Measurements from ENCODE around the gene DYSF.
A peak's percentile ranks its signal among the peaks of the same experiment; 100 is the strongest.
"Not testable (repeated sequence)": the region's sequence is repeated elsewhere in the genome, so short reads cannot be mapped to it uniquely, and the experiment has no call there.

DYSF gene

DNA sequence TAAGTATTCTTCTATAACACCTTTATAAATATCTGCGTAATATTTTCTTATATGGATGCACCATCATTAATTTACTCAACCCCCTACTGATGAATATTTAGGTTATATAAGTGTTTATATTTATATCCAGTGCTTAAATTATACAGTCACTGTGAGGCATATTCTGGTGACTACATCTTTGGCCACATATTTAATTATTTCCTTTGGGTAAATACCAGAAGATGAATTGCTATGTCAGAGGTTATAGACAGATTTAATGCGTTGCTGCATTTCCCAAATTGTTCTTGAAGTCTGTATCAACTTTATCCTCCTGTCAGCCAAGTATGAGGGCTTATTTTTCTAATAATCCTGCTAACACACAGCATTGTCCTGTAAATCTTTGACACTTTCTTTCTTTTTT, 18.7 kb downstream of the DYSF start:
- DNase-seq (ENCODE audit: low spot score) = no peak

- no peak for DNase-seq (ENCODE audit: low spot score)
These were observed 20.1 kb downstream of the DYSF start for GRCh38 chr2:71473346-71474031.

DNA sequence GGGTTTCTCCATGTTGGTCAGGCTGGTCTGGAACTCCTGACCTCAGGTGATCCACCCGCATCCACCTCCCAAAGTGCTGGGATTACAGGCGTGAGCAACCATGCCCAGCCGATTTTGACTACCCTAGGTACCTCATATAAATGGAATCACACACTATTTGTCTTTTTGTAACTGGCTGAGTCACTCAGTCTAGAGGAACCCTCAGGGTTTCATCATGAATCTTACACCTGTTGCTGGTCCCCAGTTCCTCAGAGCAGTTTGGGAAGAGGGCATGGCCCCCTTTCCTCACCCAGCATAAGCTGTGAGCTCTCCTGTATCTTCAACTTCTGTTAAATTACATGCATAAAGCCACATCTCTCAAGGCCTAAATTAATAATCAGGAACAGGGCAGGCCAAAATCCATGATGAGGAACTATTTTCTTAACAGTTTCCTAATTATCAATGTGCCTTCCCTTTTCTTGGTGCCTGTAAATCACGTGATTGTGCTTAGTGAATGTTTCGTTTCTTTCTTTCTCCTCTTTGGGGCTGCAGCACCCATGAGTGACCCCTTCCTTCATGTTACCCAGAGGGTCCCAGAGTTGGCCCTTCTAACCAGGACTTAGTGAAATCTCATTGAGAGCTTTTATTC, 20.9 kb downstream of the DYSF start:
- DNase-seq (ENCODE audit: low spot score) = no peak

GRCh38 chr2:71474744-71475397, 21.5 kb downstream of the DYSF start:
- peak; percentile 91 for DNase-seq (ENCODE audit: low spot score)

GRCh38 chr2:71476495-71476894, 23.1 kb downstream of the DYSF start:
- no peak for DNase-seq (ENCODE audit: low spot score)

- no peak for DNase-seq (ENCODE audit: low spot score)
These were observed 23.9 kb downstream of the DYSF start for GRCh38 chr2:71477231-71477691.

DNA sequence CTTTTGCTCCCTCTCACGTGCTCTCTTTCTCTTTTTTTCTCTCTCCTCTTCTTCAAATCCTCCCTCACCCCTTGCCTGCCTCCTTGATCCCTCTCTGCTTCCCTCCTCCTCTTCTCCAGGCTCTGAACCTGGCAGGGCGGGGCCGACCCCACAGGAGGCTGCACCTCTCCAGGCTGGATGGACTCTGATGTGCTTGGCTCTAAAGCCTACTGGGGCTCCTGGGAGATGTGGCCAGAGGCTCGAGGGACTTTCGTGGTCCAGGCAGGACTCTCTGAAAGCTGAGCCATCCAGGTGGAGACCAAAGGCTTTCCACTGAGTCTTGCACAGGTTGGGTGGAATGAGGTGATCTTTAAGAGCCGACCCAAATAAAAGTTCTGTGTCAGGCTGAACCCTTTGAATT, 25.4 kb downstream of the DYSF start:
- DNase-seq (ENCODE audit: low spot score) = no peak

DNA sequence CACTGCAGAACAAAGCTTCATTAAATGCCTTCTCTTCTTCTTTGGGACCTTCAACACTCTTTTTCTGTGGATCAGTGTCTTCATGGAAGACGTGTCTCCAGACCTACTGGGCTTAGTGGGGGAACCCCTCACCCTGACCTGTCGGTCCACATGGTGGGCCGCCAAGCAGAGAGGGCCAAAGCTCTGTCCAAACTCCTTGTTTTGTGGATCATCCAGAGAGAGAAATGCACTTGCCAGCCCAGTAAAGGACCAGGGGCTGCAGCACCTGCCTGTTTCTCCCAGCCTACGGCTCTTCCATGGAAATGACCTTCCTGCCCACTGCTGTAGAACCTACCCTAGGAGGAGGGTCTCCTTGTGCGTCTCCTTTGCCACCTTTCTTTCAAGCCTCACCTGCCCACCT, 25.9 kb downstream of the DYSF start:
- no peak for DNase-seq (ENCODE audit: low spot score)

DNA sequence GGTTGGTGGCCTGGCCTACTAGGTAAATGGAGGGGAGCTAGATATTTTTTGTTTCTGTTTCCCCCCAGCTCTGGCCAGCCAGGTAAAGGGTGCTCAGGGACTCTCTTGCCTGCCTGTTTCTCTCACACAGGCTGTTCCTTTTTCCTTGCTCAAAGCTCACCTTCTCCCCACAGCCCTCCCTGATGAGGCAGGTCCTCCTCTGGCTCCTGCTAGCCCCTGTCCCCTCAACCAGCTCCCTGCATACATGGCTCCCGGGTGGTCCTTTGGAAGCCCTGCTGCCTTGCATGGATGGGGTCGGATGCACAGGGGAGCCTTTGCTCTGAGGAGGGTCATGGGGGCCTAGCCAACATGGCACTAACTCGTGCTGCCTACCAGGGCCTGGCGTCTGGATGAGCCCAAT, 27.8 kb downstream of the DYSF start:
- DNase-seq (ENCODE audit: low spot score) = no peak

DNA sequence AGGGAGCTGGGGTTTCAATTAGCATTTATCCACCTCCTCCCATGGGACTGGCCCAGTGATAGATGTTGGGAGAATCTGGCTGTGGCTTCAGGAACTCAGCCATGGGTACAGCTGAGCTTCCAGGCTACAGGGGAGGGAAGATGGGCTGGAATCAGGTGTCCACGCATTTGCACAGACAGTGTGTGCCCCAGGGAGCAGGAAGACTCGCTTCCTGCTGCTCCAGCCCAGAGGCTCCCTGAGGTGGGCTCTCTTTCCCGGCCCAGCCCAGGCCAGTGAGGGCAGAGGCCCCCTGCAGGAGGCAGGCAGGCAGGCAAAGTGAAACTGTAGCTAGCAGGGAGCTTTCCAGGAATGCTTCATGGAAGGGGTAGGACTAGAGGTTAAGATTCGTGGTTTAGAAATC, 28.7 kb downstream of the DYSF start:
- DNase-seq (ENCODE audit: low spot score) = no peak

GRCh38 chr2:71483246-71483645, 29.9 kb downstream of the DYSF start:
- no peak for DNase-seq (ENCODE audit: low spot score)

- no peak for DNase-seq (ENCODE audit: low spot score)
These were observed 31.0 kb downstream of the DYSF start for GRCh38 chr2:71484354-71484753.

DNA sequence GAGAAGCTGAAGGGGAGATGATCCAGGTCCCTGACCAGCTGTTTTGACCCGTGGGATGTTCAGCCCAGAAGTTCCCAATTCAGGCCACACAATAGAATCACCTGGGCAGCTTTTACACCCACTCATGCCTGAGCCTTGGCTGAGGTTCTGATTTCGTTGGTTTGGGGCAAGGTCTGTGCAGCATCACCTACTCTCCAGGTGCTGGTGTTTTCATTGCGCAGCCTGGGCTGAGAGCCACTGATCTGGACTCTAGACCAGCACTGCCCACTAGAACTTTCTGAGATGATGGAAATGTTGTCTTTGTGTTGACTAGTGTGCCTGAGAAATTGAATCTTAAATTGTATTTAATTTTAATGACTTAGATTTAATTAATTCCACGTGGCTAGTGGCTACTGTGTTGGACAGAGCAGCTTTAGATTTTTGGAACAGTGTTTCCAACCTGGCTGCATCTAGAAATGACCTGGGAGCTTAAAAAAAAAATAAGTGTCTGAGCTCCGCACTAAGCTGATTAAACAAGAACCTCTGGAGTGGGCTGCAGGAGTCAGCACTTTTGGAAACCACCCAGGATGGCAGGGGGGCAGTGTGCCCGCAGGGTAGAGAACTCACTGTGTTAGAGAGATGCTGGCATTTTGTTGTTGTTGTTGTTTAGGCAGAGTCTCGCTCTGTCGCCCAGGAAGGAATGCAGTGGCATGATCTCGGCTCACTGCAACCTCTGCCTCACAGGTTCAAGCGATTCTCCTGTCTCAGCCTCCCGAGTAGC, 33.7 kb downstream of the DYSF start:
- no peak for DNase-seq (ENCODE audit: low spot score)

DNA sequence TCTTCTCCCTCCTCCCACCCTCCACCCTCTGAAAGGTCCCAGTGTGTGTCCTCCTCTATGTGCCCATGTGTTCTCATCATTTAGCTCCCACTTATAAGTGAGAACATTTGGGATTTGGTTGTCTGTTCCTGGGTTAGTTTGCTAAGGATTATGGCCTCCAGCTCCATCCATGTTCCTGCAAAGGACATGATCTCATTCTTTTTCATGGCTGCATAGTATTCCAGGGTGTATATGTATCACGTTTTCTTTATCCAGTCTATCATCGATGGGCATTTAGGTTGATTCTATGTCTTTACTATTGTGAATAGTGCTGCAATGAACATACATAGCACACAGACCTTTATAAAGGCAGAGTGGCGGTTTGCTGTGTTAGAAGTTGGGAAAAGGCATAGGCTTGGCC, 38.2 kb downstream of the DYSF start:
- not testable (repeated sequence) for DNase-seq (ENCODE audit: low spot score)

DNA sequence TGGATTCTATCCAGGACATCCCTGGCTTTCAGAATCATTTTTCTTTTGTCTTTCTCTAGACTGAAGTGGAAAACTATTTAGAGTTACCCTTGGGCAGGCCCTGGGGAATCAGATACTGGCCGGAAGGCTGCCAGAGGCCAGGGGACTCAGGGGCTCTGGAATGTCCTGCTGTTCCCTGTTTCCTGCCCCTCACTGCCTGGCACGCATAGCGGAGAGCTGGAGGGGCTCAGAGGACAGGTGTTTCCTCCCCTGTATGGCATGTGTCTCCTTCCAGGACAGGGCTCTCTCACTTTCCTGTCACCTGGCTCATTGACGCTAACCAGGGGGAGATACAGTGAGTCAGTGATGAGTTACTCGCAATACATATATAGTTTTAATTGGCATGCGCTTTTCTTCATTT, 38.8 kb downstream of the DYSF start:
- DNase-seq (ENCODE audit: low spot score) = peak; percentile 100

- no peak for DNase-seq (ENCODE audit: low spot score)
These were observed 40.7 kb downstream of the DYSF start for GRCh38 chr2:71494091-71494490.

- no peak for DNase-seq (ENCODE audit: low spot score)
These were observed 41.3 kb downstream of the DYSF start for GRCh38 chr2:71494523-71495155.

- no peak for DNase-seq (ENCODE audit: low spot score)
These were observed 42.9 kb downstream of the DYSF start for GRCh38 chr2:71496156-71496770.

GRCh38 chr2:71498261-71498701, 44.9 kb downstream of the DYSF start:
- peak; percentile 82 for DNase-seq (ENCODE audit: low spot score)

DNA sequence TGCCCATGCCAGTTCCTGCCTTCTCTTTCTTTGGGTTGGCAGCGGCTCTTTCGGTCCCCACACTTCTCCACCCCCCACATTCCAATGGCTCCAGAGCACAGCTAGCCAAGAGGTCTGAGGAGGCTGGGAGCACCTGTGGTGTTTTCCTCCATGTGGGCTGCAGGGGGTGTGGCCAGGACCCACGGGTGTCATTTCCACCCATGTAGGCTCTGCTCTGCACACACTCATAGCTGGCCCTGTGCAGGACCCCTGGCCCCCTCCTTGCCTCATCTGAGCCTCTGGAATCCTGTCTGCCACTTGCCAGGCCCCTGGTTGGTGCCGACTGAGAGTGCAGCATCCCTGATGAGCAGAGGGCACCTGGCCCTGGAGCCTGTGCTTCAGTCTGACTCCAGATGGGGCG, 46.3 kb downstream of the DYSF start:
- no peak for DNase-seq (ENCODE audit: low spot score)

GRCh38 chr2:71500426-71501079, 47.2 kb downstream of the DYSF start:
- DNase-seq (ENCODE audit: low spot score) = peak; percentile 89

Measured in kidney capillary endothelial cell (primary cell).